HEK293T (cell line): ENCODE data around the gene SEL1L3.

Experiments used
- CTCF ChIA-PET: fragments of 350-600 bp; formaldehyde crosslinking; extraction: SDS; loops from one replicate; lab custom pipeline; 2021; ENCODE audit warnings: antibody characterized with exemption, inconsistent platforms; lab: Yijun Ruan, JAX
- POLR2A ChIA-PET: fragments of 350-600 bp; formaldehyde crosslinking; extraction: SDS; loops from one replicate; lab custom pipeline; 2020; ENCODE audit warnings: antibody characterized with exemption, inconsistent platforms; lab: Yijun Ruan, JAX
- DNase-seq: peaks from one replicate; pipeline ENCODE4 v3.0.0; 2012; ENCODE audit warnings: mixed read lengths; ENCODE audit errors: extremely low spot score
- ARNT ChIP-seq: fragments of 450-650 bp; IDR thresholded peaks from 2 replicates; pipeline ENCODE4 v1.6.1; 2017; ENCODE audit warnings: mild to moderate bottlenecking
- BHLHE40 ChIP-seq: fragments of 450-650 bp; IDR thresholded peaks from 2 replicates; pipeline ENCODE4 v1.6.1; 2016; ENCODE audit warnings: mild to moderate bottlenecking, moderate library complexity, borderline replicate concordance
- CTBP1 ChIP-seq: fragments of 450-650 bp; IDR thresholded peaks from 2 replicates; pipeline ENCODE4 v1.6.1; 2016; ENCODE audit warnings: borderline replicate concordance
- ELF4 ChIP-seq: fragments of 450-650 bp; IDR thresholded peaks from 2 replicates; pipeline ENCODE4 v1.6.1; 2017; ENCODE audit warnings: antibody characterized with exemption
- FOXA1 ChIP-seq: fragments of 450-650 bp; IDR thresholded peaks from 2 replicates; pipeline ENCODE4 v1.6.1; 2016; ENCODE audit warnings: mild to moderate bottlenecking
- FOXK2 ChIP-seq: fragments of 450-650 bp; IDR thresholded peaks from 2 replicates; pipeline ENCODE4 v1.6.1; 2016; ENCODE audit warnings: mild to moderate bottlenecking
- FOXM1 ChIP-seq: fragments of 450-650 bp; IDR thresholded peaks from 2 replicates; pipeline ENCODE4 v1.6.1; 2017; ENCODE audit warnings: mild to moderate bottlenecking, borderline replicate concordance
- HDGF ChIP-seq: fragments of 450-650 bp; IDR thresholded peaks from 2 replicates; pipeline ENCODE4 v1.6.1; 2017; ENCODE audit warnings: antibody characterized with exemption, borderline replicate concordance
- L3MBTL2 ChIP-seq: fragments of 450-650 bp; conservative IDR thresholded peaks from 2 replicates; pipeline ENCODE4 v1.6.1; 2016; ENCODE audit warnings: mild to moderate bottlenecking
- LEF1 ChIP-seq: fragments of 450-650 bp; IDR thresholded peaks from 2 replicates; pipeline ENCODE4 v1.6.1; 2017; ENCODE audit warnings: mild to moderate bottlenecking, borderline replicate concordance
- NFRKB ChIP-seq: fragments of 450-650 bp; IDR thresholded peaks from 2 replicates; pipeline ENCODE4 v1.6.1; 2016; ENCODE audit warnings: mild to moderate bottlenecking, moderate library complexity
- PKNOX1 ChIP-seq: fragments of 450-650 bp; IDR thresholded peaks from 2 replicates; pipeline ENCODE4 v1.6.1; 2016
- SP1 ChIP-seq: fragments of 450-650 bp; IDR thresholded peaks from 2 replicates; pipeline ENCODE4 v1.6.1; 2017
- SUZ12 ChIP-seq: fragments of 450-650 bp; IDR thresholded peaks from 2 replicates; pipeline ENCODE4 v1.6.1; 2016; ENCODE audit warnings: mild to moderate bottlenecking
- TARDBP ChIP-seq: fragments of 450-650 bp; IDR thresholded peaks from 2 replicates; pipeline ENCODE4 v1.6.1; 2016
- ZNF384 ChIP-seq: fragments of 450-650 bp; IDR thresholded peaks from 2 replicates; pipeline ENCODE4 v1.6.1; 2016

SEL1L3 gene

GRCh38 chr4:25811841-25812240, 50.9 kb downstream of the SEL1L3 start:
- ChIA-PET CTCF (no interaction called here), POLR2A (interaction anchor here (0.6 kb wide), 1 partner anchor 77 kb away, joined by 3 read pairs; no protein-coding TSS in a partner anchor)
- TF ChIP-seq NFRKB: no peak
- no peak for TF ChIP-seq SP1
- no peak for TF ChIP-seq PKNOX1
- TF ChIP-seq CTBP1: no peak
- no peak for TF ChIP-seq L3MBTL2
- no peak for TF ChIP-seq ELF4
- TF ChIP-seq HDGF: no peak
- TF ChIP-seq FOXM1: no peak
- no peak for TF ChIP-seq FOXK2
- TF ChIP-seq LEF1: no peak
- TF ChIP-seq ARNT: no peak
- no peak for TF ChIP-seq BHLHE40
- no peak for TF ChIP-seq TARDBP
- TF ChIP-seq SUZ12: no peak
- no peak for TF ChIP-seq ZNF384
- TF ChIP-seq FOXA1: no peak
- no peak for DNase-seq

GRCh38 chr4:25811374-25811690, 51.5 kb downstream of the SEL1L3 start:
- TF ChIP-seq TARDBP (no peak), ELF4 (no peak), BHLHE40 (no peak), L3MBTL2 (no peak), HDGF (no peak), FOXA1 (no peak), ARNT (no peak), FOXM1 (no peak), SP1 (no peak), LEF1 (no peak), FOXK2 (no peak), CTBP1 (no peak), PKNOX1 (no peak), SUZ12 (no peak), ZNF384 (no peak), NFRKB (no peak)
- CTCF ChIA-PET: no interaction called here
- POLR2A ChIA-PET: no interaction called here
- DNase-seq: no peak

- CTCF ChIA-PET: no interaction called here
Measured at GRCh38 chr4:25810461-25811373, 52.1 kb downstream of the SEL1L3 start.

GRCh38 chr4:25809996-25810395, 52.8 kb downstream of the SEL1L3 start:
- ChIA-PET CTCF (no interaction called here), POLR2A (no interaction called here)
- TF ChIP-seq ZNF384 (no peak), SUZ12 (no peak), TARDBP (no peak), ARNT (no peak), PKNOX1 (no peak), CTBP1 (no peak), FOXM1 (no peak), FOXK2 (no peak), NFRKB (no peak)
- DNase-seq: no peak

More at GRCh38 chr4:25810461-25811373, 52.1 kb downstream of the SEL1L3 start:
- DNase-seq: no peak
- no peak for TF ChIP-seq ELF4
- TF ChIP-seq SUZ12: no peak
- no peak for TF ChIP-seq PKNOX1
- TF ChIP-seq SP1: no peak
- no peak for TF ChIP-seq ZNF384
- TF ChIP-seq ARNT: no peak
- no peak for TF ChIP-seq NFRKB
- no peak for TF ChIP-seq CTBP1
- TF ChIP-seq LEF1: no peak
- TF ChIP-seq FOXK2: no peak
- no peak for TF ChIP-seq FOXM1
- TF ChIP-seq TARDBP: no peak
- no peak for TF ChIP-seq FOXA1
- no peak for TF ChIP-seq L3MBTL2
- TF ChIP-seq HDGF: no peak
- no peak for TF ChIP-seq BHLHE40
- POLR2A ChIA-PET: no interaction called here

- no peak for TF ChIP-seq NFRKB
- TF ChIP-seq BHLHE40: no peak
- no peak for TF ChIP-seq ELF4
- no peak for TF ChIP-seq SP1
- no peak for TF ChIP-seq TARDBP
- no peak for TF ChIP-seq LEF1
- no peak for TF ChIP-seq HDGF
- no peak for TF ChIP-seq ARNT
- no peak for DNase-seq
- CTCF ChIA-PET: no interaction called here
- POLR2A ChIA-PET: no interaction called here
Measured at GRCh38 chr4:25807102-25807728, 55.6 kb downstream of the SEL1L3 start.
